OCI-LY7 (cell line): ENCODE measurements around the gene TCEANC2. TPM values are rescaled to one million over a fixed set of nuclear protein-coding genes. Genes with fewer than 3 reads are reported as not detected.

Experiments
- BruUV-seq: library from RNA; stranded (reverse); fragments of 400-500 nt; replicated peaks from 2 replicates; lab custom pipeline; 2021; lab: Mats Ljungman, UMichigan
- CTCF ChIA-PET: fragments of 300-600 bp; sonication (Branson Sonifier 250); formaldehyde crosslinking; loops from one replicate; lab custom pipeline; 2022; ENCODE audit warnings: antibody characterized with exemption; ENCODE audit not compliant: unreplicated experiment; lab: Charles Lee
- POLR2A ChIA-PET: fragments of 300-600 bp; sonication (Branson Sonifier 250); formaldehyde crosslinking; loops from one replicate; lab custom pipeline; 2022; ENCODE audit warnings: antibody characterized with exemption; lab: Charles Lee
- DNase-seq: peaks from one replicate; pipeline ENCODE4 v3.0.0-alpha.2; 2015; ENCODE audit warnings: low spot score
- H2AFZ ChIP-seq: fragments of 200-600 bp; sonication (generic), shearing (Covaris generic); 2 replicates; pipeline ENCODE4 v1.6.1; 2014; ENCODE audit warnings: mild to moderate bottlenecking, antibody characterized with exemption, low read length, moderate library complexity
- H3K27ac ChIP-seq: fragments of 200-600 bp; sonication (generic); 2 replicates; pipeline ENCODE4 v1.5.1; 2014; ENCODE audit warnings: mixed run types, low read depth, mild to moderate bottlenecking, moderate library complexity, low read length, inconsistent platforms; ENCODE audit not compliant: poor library complexity, severe bottlenecking
- H3K36me3 ChIP-seq: fragments of 200-600 bp; sonication (generic); 2 replicates; pipeline ENCODE4 v1.6.1; 2014; ENCODE audit warnings: mild to moderate bottlenecking, antibody characterized with exemption, low read length, moderate library complexity, mixed read lengths; ENCODE audit not compliant: insufficient read depth
- H3K4me1 ChIP-seq: fragments of 200-600 bp; sonication (generic); 2 replicates; pipeline ENCODE4 v1.5.1; 2014; ENCODE audit warnings: mild to moderate bottlenecking, low read length; ENCODE audit not compliant: insufficient read depth, poor library complexity, severe bottlenecking
- H3K4me2 ChIP-seq: fragments of 200-600 bp; sonication (generic); 2 replicates; pipeline ENCODE4 v1.6.1; 2014; ENCODE audit warnings: mild to moderate bottlenecking, low read length
- H3K4me3 ChIP-seq: fragments of 200-600 bp; sonication (generic); 2 replicates; pipeline ENCODE4 v1.5.1; 2014; ENCODE audit warnings: mild to moderate bottlenecking, low read depth, low read length; ENCODE audit not compliant: poor library complexity, severe bottlenecking
- H3K79me2 ChIP-seq: fragments of 200-600 bp; sonication (generic); 2 replicates; pipeline ENCODE4 v1.6.1; 2016; ENCODE audit warnings: low read depth, mild to moderate bottlenecking, low read length, moderate library complexity, mixed read lengths; ENCODE audit not compliant: insufficient read depth
- H3K9me2 ChIP-seq: fragments of 200-600 bp; sonication (generic); 2 replicates; pipeline ENCODE4 v1.6.1; 2016; ENCODE audit warnings: mild to moderate bottlenecking, low read length, mixed read lengths; ENCODE audit not compliant: insufficient read depth
- H3K9me3 ChIP-seq: fragments of 200-600 bp; sonication (generic); 2 replicates; pipeline ENCODE4 v1.6.1; 2014; ENCODE audit warnings: mild to moderate bottlenecking, mixed run types, low read length, mixed read lengths
- H4K20me1 ChIP-seq: fragments of 200-600 bp; sonication (generic); 2 replicates; pipeline ENCODE4 v1.6.1; 2014; ENCODE audit warnings: mild to moderate bottlenecking, antibody characterized with exemption, low read length, moderate library complexity, mixed read lengths; ENCODE audit not compliant: insufficient read depth
- CTCF ChIP-seq: fragments of 200-600 bp; sonication (generic); conservative IDR thresholded peaks from 2 replicates; pipeline ENCODE4 v1.5.1; 2014; ENCODE audit warnings: mild to moderate bottlenecking, antibody characterized with exemption, low read length, moderate library complexity, mixed read lengths
- EZH2phosphoT487 ChIP-seq: fragments of 200-600 bp; sonication (generic); IDR thresholded peaks from 2 replicates; pipeline ENCODE4 v1.6.1; 2018; ENCODE audit warnings: low read depth, borderline replicate concordance, mild to moderate bottlenecking, mixed run types, antibody characterized with exemption, low read length, moderate library complexity, mixed read lengths
- intact Hi-C: fragments of 100-400 bp; cut with micrococcal nuclease; formaldehyde crosslinking; loops from one replicate; pipeline ENCODE4 v1.10.0; 2022; ENCODE audit not compliant: unreplicated experiment
- total RNA-seq, 2 experiments: library from RNA; depleted of rRNA in 1 of 2; stranded (reverse); fragments of >200 nt in 1 of 2; shearing (Covaris generic) in 1 of 2; gene quantifications; 2 replicates each; pipeline ENCODE4 v1.2.3, GENCODE V29; 2014 to 2022

Gene TCEANC2
- total RNA-seq, 2 experiments from 2014 or later = 5.1 to 9.5 TPM

- H3K4me3 ChIP-seq = no peak overlapping the region
- intact Hi-C loops = no loop called here
- CTCF ChIA-PET = no interaction called here
- H2AFZ ChIP-seq = no peak overlapping the region
- H3K79me2 ChIP-seq = no peaks in the 10 kb centered on the region
- H3K4me1 ChIP-seq = no peaks in the 10 kb centered on the region
- BruUV-seq = no TSS peak
- TF ChIP-seq EZH2phosphoT487 (no peak), CTCF (no peak)
- no peaks in the 10 kb centered on the region for H4K20me1 ChIP-seq
- POLR2A ChIA-PET = no interaction called here
- no peaks in the 10 kb centered on the region for H3K36me3 ChIP-seq
- no peaks in the 10 kb centered on the region for H3K9me2 ChIP-seq
- no peaks in the 10 kb centered on the region for H3K9me3 ChIP-seq
- DNase-seq = no peak
- H3K4me2 ChIP-seq = no peak overlapping the region
- no peak overlapping the region for H3K27ac ChIP-seq
These were observed 44.5 kb upstream of the TCEANC2 start for GRCh38 chr1:54008876-54009275.

GRCh38 chr1:54009406-54009805 is 44.0 kb upstream of the TCEANC2 start:
- ChIA-PET POLR2A (no interaction called here), CTCF (no interaction called here)
- no peaks in the 10 kb centered on the region for H3K9me2 ChIP-seq
- H3K36me3 ChIP-seq = no peaks in the 10 kb centered on the region
- BruUV-seq = no TSS peak
- intact Hi-C loops = no loop called here
- H3K4me1 ChIP-seq = no peaks in the 10 kb centered on the region
- no peaks in the 10 kb centered on the region for H3K9me3 ChIP-seq
- no peak overlapping the region for H3K4me2 ChIP-seq
- no peaks in the 10 kb centered on the region for H3K79me2 ChIP-seq
- no peak overlapping the region for H3K27ac ChIP-seq
- H4K20me1 ChIP-seq = no peaks in the 10 kb centered on the region
- H3K4me3 ChIP-seq = no peak overlapping the region
- H2AFZ ChIP-seq = no peak overlapping the region
- no peak for DNase-seq
- no peak for TF ChIP-seq CTCF
- TF ChIP-seq EZH2phosphoT487 = no peak

- Histone ChIP-seq H3K9me2 (no peaks in the 10 kb centered on the region), H3K36me3 (no peaks in the 10 kb centered on the region), H3K4me1 (no peaks in the 10 kb centered on the region), H3K27ac (no peak overlapping the region), H3K9me3 (no peaks in the 10 kb centered on the region), H4K20me1 (no peaks in the 10 kb centered on the region), H3K4me2 (no peak overlapping the region), H3K79me2 (no peaks in the 10 kb centered on the region), H3K4me3 (no peak overlapping the region), H2AFZ (no peak overlapping the region)
- intact Hi-C loops = no loop called here
- DNase-seq = no peak
- BruUV-seq = no TSS peak
- ChIA-PET CTCF (no interaction called here), POLR2A (no interaction called here)
- TF ChIP-seq EZH2phosphoT487 (no peak), CTCF (no peak)
These were observed 42.8 kb upstream of the TCEANC2 start for GRCh38 chr1:54010415-54011117.
